Stimulated activated CD4-positive, alpha-beta T cell treated with anti-CD3 and anti-CD28 coated beads, Interleukin-1b, Interleukin-23, amount 100 ng/mL, for 4 hours (primary cell): ENCODE results near the gene CTAG1A.
"Not testable (repeated sequence)": the region's sequence is repeated elsewhere in the genome, so short reads cannot be mapped to it uniquely, and the experiment has no call there.

Experiments used
- DNase-seq, 2 donors: peaks; one replicate each; pipeline ENCODE4 v3.0.0-alpha.2; 2020; ENCODE audit warnings: low read depth in 2 of 2

Gene CTAG1A

GRCh38 chrX:154573061-154573460, 11.9 kb upstream of the CTAG1A start:
- not testable (repeated sequence) for DNase-seq

DNA sequence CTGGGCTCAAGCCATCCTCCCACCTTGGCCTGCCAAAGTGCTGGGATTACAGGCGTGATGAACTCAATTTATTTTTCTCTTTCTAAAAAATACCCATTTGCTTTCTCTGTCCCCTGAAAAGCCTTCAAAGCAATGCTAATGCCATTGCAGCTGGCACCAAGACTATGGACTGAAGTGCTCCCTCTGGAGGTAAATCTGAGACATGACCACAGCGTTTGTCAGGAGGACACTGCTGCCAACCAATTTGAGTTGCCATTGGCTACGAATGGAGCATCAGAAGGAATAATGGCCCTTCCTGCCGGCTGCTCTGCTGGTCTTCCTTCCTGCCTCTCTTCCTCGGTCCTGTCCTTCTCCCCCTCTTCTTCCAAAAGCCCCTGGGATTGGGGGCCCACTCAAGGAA, 9.9 kb upstream of the CTAG1A start:
- DNase-seq, result not testable (repeated sequence)

DNA sequence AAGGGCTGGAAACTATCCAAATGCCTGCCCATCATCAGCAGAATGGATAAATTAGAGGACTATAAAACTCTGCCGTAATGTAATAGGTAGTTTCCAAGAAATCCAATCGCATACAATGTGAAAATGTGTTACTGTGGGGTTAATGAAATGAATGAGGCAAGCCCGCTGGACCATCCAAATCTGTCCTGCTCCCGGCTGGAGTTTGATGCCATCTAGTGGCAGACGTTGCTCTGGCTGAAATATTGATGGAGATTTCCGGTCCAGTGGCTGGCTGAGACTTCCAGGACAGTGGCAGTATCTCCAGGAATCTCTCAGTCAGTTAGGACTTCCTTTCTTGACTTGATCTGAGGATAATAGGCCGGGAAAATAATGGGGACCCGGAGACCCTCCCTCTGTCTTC, 1.9 kb upstream of the CTAG1A start:
- not testable (repeated sequence) for DNase-seq

DNA sequence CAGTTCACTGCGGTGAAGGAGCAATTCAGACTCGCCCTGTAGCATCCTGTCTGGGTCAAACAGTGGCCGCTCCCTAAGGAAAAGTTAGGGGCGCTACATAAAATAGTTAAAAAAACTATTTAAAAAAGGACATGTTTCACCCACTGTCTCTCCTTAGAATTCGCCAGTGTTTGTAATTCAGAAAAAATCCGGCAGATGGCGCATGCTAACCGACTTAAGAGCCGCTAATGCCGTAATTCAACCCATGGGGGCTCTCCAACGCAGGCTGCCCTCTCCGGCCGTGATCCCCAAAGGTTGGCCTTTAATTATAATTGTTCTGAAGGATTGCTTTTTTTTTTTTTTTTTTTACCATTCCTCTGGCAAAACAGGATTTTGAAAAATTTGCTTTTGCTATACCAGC, 5.5 kb downstream of the CTAG1A start:
- DNase-seq, result not testable (repeated sequence)

GRCh38 chrX:154592505-154592904, 7.6 kb downstream of the CTAG1A start:
- no peak for DNase-seq

DNA sequence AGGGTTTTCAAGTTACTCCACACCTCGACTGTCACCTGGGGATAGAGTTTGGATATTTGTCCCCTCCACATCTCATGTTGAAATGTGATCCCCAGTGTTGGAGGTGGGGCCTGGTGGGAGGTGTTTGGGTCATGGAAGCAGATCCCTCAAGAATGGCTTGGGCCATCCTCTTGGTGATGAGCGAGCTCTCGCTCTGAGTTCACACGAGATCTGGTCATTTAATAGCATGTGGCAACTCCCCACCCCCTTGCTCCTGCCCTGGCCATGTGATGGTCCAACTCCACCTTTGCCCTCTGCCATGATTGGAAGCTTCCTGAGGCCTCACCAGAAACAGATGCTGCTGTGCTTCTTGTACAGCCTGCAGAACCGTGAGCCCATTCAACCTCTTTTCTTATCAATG, 8.3 kb downstream of the CTAG1A start:
- no peak for DNase-seq

GRCh38 chrX:154594491-154594890, 9.6 kb downstream of the CTAG1A start:
- no peak for DNase-seq

GRCh38 chrX:154595559-154596249, 10.8 kb downstream of the CTAG1A start:
- no peak for DNase-seq

- no peak for DNase-seq
These were observed 11.5 kb downstream of the CTAG1A start for GRCh38 chrX:154596290-154596929.

DNA sequence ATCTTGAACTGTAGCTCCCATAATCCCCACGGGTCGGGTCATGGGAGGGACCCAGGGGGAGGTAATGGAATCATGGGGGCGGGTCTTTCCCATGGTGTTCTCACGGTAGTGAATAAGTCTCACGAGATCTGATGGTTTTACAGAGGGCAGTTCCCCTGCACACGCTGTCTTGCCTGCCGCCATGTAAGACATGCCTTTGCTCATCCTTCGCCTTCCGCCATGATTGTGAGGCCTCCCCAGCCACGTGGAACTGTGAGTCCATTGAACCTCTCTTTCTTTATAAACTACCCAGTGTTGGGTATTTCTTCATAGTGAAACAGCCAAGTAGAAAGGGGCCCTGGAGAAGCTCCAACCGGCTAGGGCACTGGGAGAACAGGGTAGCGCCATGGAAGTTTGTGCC, 12.3 kb downstream of the CTAG1A start:
- no peak for DNase-seq

- DNase-seq, result no peak
These were observed 13.7 kb downstream of the CTAG1A start for GRCh38 chrX:154598656-154599055.

- no peak for DNase-seq
These were observed 14.6 kb downstream of the CTAG1A start for GRCh38 chrX:154599531-154599930.

DNA sequence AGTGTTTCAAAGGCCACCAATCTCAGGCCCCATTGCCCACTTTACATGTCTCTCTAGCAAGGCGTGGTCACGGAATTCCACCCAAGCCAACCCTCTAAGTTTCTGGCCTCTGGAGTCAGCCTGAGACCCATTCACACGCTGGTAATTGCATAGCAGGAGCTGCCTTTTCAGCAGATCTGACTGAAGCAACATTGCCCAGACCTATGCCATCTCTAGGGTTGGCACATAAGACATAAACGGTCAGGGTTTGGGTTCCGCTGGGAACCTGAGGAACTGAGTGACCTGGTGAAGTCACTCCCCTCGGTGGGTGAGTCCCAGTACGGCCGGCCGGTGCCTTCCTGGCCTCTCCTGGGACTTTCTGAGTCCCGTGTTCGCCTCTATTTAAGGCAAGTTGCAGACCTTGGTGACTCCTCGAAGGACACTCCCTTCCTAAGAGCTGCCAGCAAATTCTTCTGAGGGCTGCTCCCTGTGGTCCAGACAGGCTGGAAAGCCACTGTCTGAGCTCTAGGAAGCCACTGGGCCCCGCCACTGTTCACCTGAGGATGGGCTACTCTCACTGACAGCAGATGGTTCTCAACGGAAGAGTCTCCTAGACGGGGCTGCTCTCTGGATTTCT, 15.9 kb downstream of the CTAG1A start:
- no peak for DNase-seq

DNA sequence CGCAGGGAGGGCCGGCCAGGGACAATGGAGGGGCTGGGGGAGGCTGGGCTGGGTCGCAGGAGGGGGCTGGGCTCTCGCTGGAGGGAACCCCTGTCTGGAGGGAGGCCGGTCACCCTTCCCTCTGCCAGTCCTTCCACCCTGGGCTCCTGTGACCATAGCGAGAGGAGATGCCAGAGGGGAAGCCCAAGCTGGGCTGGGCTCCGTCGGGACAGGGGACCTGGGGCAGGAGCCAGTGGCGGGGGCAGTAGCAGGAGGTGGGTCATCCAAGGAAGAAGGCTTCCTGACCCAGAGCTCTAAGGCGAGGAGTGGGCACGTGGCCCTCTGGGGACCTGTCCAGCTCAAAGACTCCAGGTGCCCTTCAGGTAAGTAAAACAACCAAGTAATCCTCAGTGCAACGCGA, 17.3 kb downstream of the CTAG1A start:
- no peak for DNase-seq

- no peak for DNase-seq
These were observed 18.0 kb downstream of the CTAG1A start for GRCh38 chrX:154602766-154603437.

GRCh38 chrX:154603438-154604430, 18.8 kb downstream of the CTAG1A start:
- DNase-seq, result no peak

DNA sequence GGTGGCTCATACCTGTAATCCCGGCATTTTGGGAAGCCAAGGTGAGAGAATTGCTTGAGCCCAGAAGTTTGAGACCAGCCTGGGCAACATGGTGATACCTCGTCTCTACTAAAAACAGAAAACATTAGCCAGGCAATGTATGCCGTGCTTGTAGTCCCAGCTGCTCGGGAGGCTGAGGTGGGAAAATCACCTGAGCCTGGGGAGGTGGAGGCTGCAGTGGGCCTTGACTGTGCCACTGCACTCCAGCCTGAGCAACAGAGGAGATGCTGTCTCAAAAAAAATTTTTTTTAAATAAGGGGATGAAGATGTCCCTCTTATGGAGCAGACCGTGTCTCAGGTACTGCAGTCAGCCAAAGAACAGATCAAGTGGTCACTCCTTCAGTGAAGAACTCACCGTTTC, 20.6 kb downstream of the CTAG1A start:
- DNase-seq, result no peak

DNA sequence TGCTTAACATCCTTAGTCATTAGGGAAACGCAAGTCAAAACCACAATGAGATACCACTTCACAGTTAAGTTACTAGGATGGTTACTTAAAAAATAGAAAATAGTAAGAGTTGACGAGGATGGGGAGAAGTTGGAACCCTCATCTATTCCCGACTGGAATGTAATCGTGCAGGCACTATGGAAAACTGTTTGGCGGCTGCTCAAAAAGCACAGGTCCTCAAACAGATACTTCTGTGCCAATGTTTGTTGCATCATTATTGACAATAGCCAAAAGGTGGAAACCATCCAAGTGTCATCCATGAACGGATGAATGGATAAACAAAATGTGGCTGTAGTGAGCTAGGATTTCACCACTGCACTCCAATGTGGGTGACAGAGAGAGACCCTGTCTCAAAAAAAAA, 22.4 kb downstream of the CTAG1A start:
- DNase-seq, result no peak

GRCh38 chrX:154607976-154608375, 23.0 kb downstream of the CTAG1A start:
- DNase-seq, result not testable (repeated sequence)

DNA sequence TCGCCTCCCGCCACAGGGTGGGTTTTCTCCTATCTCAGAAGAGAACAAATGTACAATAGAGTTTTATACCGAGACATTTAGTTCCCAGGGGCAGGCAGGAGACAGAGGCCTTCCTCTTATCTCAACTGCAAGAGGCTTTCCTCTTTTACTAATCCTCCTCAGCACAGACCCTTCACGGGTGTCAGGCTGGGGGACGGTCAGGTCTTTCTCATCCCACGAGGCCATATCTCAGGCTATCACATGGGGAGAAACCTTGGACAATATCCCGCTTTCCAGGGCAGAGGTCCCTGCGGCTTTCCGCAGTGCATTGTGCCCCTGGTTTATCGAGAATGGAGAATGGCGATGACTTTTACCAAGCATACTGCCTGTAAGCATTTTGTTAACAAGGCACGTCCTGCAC, 23.9 kb downstream of the CTAG1A start:
- DNase-seq, result not testable (repeated sequence)

DNA sequence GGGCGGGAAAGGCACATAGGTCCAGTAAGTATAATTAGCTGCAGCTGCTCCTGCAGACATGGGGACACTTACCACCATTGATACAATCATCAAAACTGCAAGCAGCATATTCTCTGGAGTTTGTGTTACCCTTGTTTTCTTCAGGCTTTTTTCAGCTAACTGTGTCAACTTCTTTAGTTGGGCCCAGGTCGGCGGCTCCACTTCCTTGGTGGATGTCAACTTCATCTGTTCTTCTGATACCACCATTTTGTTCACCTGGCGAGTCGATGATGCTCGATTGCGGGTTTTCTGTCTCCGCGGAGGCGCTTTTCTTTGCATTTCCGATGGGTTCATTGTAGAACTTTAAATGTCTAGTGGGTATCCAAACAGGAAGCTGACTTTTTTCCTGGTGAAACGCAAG, 26.2 kb downstream of the CTAG1A start:
- DNase-seq, result not testable (repeated sequence)
